ENCODE data around the gene DDX24.
"Not testable (repeated sequence)": the region's sequence is repeated elsewhere in the genome, so short reads cannot be mapped to it uniquely, and the experiment has no call there.

DDX24 gene

GRCh38 chr14:94074534-94074933 lies 6.5 kb downstream of the DDX24 start:
- TF ChIP-seq CTCF (IDR thresholded peaks at IDR 0.05; ENCODE audit: low read depth, low read length, missing control alignments) = no peak
- no peak for DNase-seq (ENCODE audit: low read depth)

GRCh38 chr14:94072076-94072475 lies 8.9 kb downstream of the DDX24 start:
- not testable (repeated sequence) for H3K4me3 ChIP-seq (ENCODE audit: low read depth, low read length); DNase-seq (ENCODE audit: low read depth)

More at GRCh38 chr14:94074534-94074933, 6.5 kb downstream of the DDX24 start:
- H3K4me3 ChIP-seq (ENCODE audit: low read depth, low read length) = no peak overlapping the region

GRCh38 chr14:94066089-94066676 lies 14.8 kb downstream of the DDX24 start:
- TF ChIP-seq CTCF (IDR thresholded peaks at IDR 0.05; ENCODE audit: low read depth, low read length, missing control alignments) = no peak
- no peak for DNase-seq (ENCODE audit: low read depth)
- no peak overlapping the region for H3K4me3 ChIP-seq (ENCODE audit: low read depth, low read length)

GRCh38 chr14:94062344-94062940 lies 18.6 kb downstream of the DDX24 start:
- no peak overlapping the region for H3K4me3 ChIP-seq (ENCODE audit: low read depth, low read length)
- no peak for TF ChIP-seq CTCF (IDR thresholded peaks at IDR 0.05; ENCODE audit: low read depth, low read length, missing control alignments)
- no peak for DNase-seq (ENCODE audit: low read depth)

- TF ChIP-seq CTCF (IDR thresholded peaks at IDR 0.05; ENCODE audit: low read depth, low read length, missing control alignments) = no peak
- DNase-seq (ENCODE audit: low read depth) = no peak
- H3K4me3 ChIP-seq (ENCODE audit: low read depth, low read length) = no peak overlapping the region
These were observed 21.0 kb downstream of the DDX24 start for GRCh38 chr14:94059998-94060397.

- DNase-seq (ENCODE audit: low read depth) = no peak
- H3K4me3 ChIP-seq (ENCODE audit: low read depth, low read length) = no peak overlapping the region
- no peak for TF ChIP-seq CTCF (IDR thresholded peaks at IDR 0.05; ENCODE audit: low read depth, low read length, missing control alignments)
These were observed 22.3 kb downstream of the DDX24 start for GRCh38 chr14:94058674-94059138.

GRCh38 chr14:94058128-94058673 lies 22.8 kb downstream of the DDX24 start:
- no peak overlapping the region for H3K4me3 ChIP-seq (ENCODE audit: low read depth, low read length)
- TF ChIP-seq CTCF (IDR thresholded peaks at IDR 0.05; ENCODE audit: low read depth, low read length, missing control alignments) = no peak
- no peak for DNase-seq (ENCODE audit: low read depth)

All from GM12864 (cell line).